HG03457 (cell line): ENCODE measurements around the gene RAB43.
"Not testable (repeated sequence)": the region's sequence is repeated elsewhere in the genome, so short reads cannot be mapped to it uniquely, and the experiment has no call there.

Experiments used
- ATAC-seq: cut with Tn5 transposase; IDR thresholded peaks from one replicate; pipeline ENCODE4 v1.9.1; 2021; ENCODE audit warnings: moderate number of reproducible peaks; ENCODE audit not compliant: unreplicated experiment

The RAB43 gene

GRCh38 chr3:129121792-129122411 lies at the start of gene RAB43:
TSS of gene RAB43 (minus strand) at chr3:129121804. CDS start at chr3:129121489, 315 bp downstream.
- peak; percentile 34 for ATAC-seq

GRCh38 chr3:129166579-129167332 lies 45.2 kb upstream of the RAB43 start:
- ATAC-seq: no peak

GRCh38 chr3:129165594-129165993 lies 44.0 kb upstream of the RAB43 start:
- not testable (repeated sequence) for ATAC-seq

- no peak for ATAC-seq
These were observed 42.9 kb upstream of the RAB43 start for GRCh38 chr3:129164500-129164899.

GRCh38 chr3:129162729-129163579 lies 41.4 kb upstream of the RAB43 start:
- ATAC-seq: no peak

- peak; percentile 1 for ATAC-seq
These were observed 40.3 kb upstream of the RAB43 start for GRCh38 chr3:129161860-129162271.

GRCh38 chr3:129160891-129161859 lies 39.6 kb upstream of the RAB43 start, which contains the start of gene ISY1:
TSS of gene ISY1 (minus strand) at chr3:129161063. CDS start at chr3:129160975, 88 bp downstream.
- peak; percentile 52 for ATAC-seq

- no peak for ATAC-seq
These were observed 23.2 kb upstream of the RAB43 start for GRCh38 chr3:129144786-129145185.

- ATAC-seq: not testable (repeated sequence)
These were observed 19.4 kb upstream of the RAB43 start for GRCh38 chr3:129141011-129141410.

GRCh38 chr3:129139911-129140310 lies 18.3 kb upstream of the RAB43 start:
- no peak for ATAC-seq

GRCh38 chr3:129136275-129136674 lies 14.7 kb upstream of the RAB43 start:
- not testable (repeated sequence) for ATAC-seq

- no peak for ATAC-seq
These were observed 10.7 kb upstream of the RAB43 start for GRCh38 chr3:129132097-129132866.

GRCh38 chr3:129131465-129132088 lies 10.0 kb upstream of the RAB43 start:
- no peak for ATAC-seq

GRCh38 chr3:129130291-129130813 lies 8.7 kb upstream of the RAB43 start:
- ATAC-seq: no peak

- no peak for ATAC-seq
These were observed 7.0 kb upstream of the RAB43 start for GRCh38 chr3:129128357-129129155.

- ATAC-seq: no peak
These were observed 5.2 kb upstream of the RAB43 start for GRCh38 chr3:129126726-129127280.

GRCh38 chr3:129123314-129124060 lies 1.9 kb upstream of the RAB43 start:
- no peak for ATAC-seq
